Keratinocyte (primary cell): ENCODE measurements around the gene DSG2. TPM values are rescaled to one million over a fixed set of nuclear protein-coding genes. Genes with fewer than 3 reads are reported as not detected.

Experiments
- DNase-seq: peaks from one replicate; pipeline ENCODE4 v3.0.0-alpha.2; 2011; ENCODE audit warnings: low read depth, missing footprints, low spot score
- FAIRE-seq: peaks from 2 replicates; lab custom pipeline; 2011; peaks lifted over from hg19 to GRCh38; lab: Jason Lieb, UNC
- H2AFZ ChIP-seq: 2 replicates; pipeline ENCODE4 v1.6.0; 2012; ENCODE audit warnings: low read length, control low read depth, inconsistent platforms; ENCODE audit not compliant: control insufficient read depth
- H3K27ac ChIP-seq: 2 replicates; pipeline ENCODE4 v1.5.1; 2011; ENCODE audit warnings: low read length; ENCODE audit not compliant: control insufficient read depth, insufficient read depth
- H3K27me3 ChIP-seq: 3 replicates; pipeline ENCODE4 v1.6.0; 2011; ENCODE audit warnings: low read length; ENCODE audit not compliant: control insufficient read depth, insufficient read depth; ENCODE audit errors: extremely low read depth
- H3K36me3 ChIP-seq, 2 experiments: 2 replicates in 1 of 2; 3 replicates in 1 of 2; pipeline ENCODE4 v1.5.1; 2011; ENCODE audit warnings: low read length in 2 of 2, mild to moderate bottlenecking in 1 of 2; ENCODE audit not compliant: control insufficient read depth in 2 of 2, insufficient read depth in 2 of 2; ENCODE audit errors: extremely low read depth in 1 of 2
- H3K4me1 ChIP-seq: 3 replicates; pipeline ENCODE4 v1.5.1; 2011; ENCODE audit warnings: low read length; ENCODE audit not compliant: control insufficient read depth, insufficient read depth; ENCODE audit errors: extremely low read depth
- H3K4me2 ChIP-seq: 3 replicates; pipeline ENCODE4 v1.6.0; 2011; ENCODE audit warnings: low read depth, low read length; ENCODE audit not compliant: control insufficient read depth, insufficient read depth; ENCODE audit errors: extremely low read depth
- H3K4me3 ChIP-seq, 3 experiments: fragments of 200-600 bp in 1 of 3; sonication (generic) in 1 of 3; 2 replicates in 2 of 3; 3 replicates in 1 of 3; pipeline ENCODE4 v1.5.1; 2011 to 2016; ENCODE audit warnings: low read length in 3 of 3, mild to moderate bottlenecking in 3 of 3, control low read depth in 2 of 3, inconsistent platforms in 1 of 3, low read depth in 1 of 3, mixed read lengths in 1 of 3, mixed run types in 1 of 3, moderate library complexity in 1 of 3; ENCODE audit not compliant: control insufficient read depth in 2 of 3, insufficient read depth in 2 of 3; ENCODE audit errors: extremely low read depth in 1 of 3
- H3K79me2 ChIP-seq: 2 replicates; pipeline ENCODE4 v1.6.0; 2012; ENCODE audit warnings: low read length; ENCODE audit not compliant: control insufficient read depth, insufficient read depth
- H3K9ac ChIP-seq: 3 replicates; pipeline ENCODE4 v1.6.0; 2011; ENCODE audit warnings: low read length; ENCODE audit not compliant: control insufficient read depth, insufficient read depth; ENCODE audit errors: extremely low read depth
- H3K9me1 ChIP-seq: 3 replicates; pipeline ENCODE4 v1.6.0; 2011; ENCODE audit warnings: low read length; ENCODE audit not compliant: control insufficient read depth, insufficient read depth; ENCODE audit errors: extremely low read depth
- H3K9me3 ChIP-seq: 2 replicates; pipeline ENCODE4 v1.5.1; 2012; ENCODE audit warnings: low read depth, low read length; ENCODE audit not compliant: control insufficient read depth
- H4K20me1 ChIP-seq: 3 replicates; pipeline ENCODE4 v1.6.0; 2011; ENCODE audit warnings: low read length; ENCODE audit not compliant: control insufficient read depth, insufficient read depth; ENCODE audit errors: extremely low read depth
- CTCF ChIP-seq, 3 experiments: IDR thresholded peaks in 1 of 3; conservative IDR thresholded peaks in 1 of 3; optimal IDR thresholded peaks in 1 of 3; 2 replicates in 2 of 3; 3 replicates in 1 of 3; pipeline versions ENCODE3 to v1.5.1; 2011; ENCODE audit warnings: low read length in 3 of 3, mild to moderate bottlenecking in 3 of 3, moderate library complexity in 2 of 3, control low read depth in 1 of 3, inconsistent platforms in 1 of 3; ENCODE audit not compliant: insufficient read depth in 2 of 3; ENCODE audit errors: extremely low read depth in 1 of 3
- EZH2 ChIP-seq: IDR thresholded peaks from one replicate; pipeline ENCODE4 v1.6.1; 2012; ENCODE audit warnings: inconsistent platforms, mild to moderate bottlenecking, low read length, moderate library complexity
- dilution Hi-C: fragments of 300-500 bp; cut with MboI; formaldehyde crosslinking; loops from one replicate; pipeline ENCODE4 v1.7.0; 2020; ENCODE audit warnings: low sequenced_read_pairs; ENCODE audit not compliant: extremely low pct_ligation_motif_present
- polyA plus RNA-seq, 5 experiments: library from polyadenylated mRNA; depleted of rRNA in 3 of 5; stranded (reverse) in 3 of 5; stranded (forward) in 1 of 5; unstranded in 1 of 5; fragments of >200 nt; gene quantifications; 1 replicate in 1 of 5; 2 replicates in 3 of 5; 3 replicates in 1 of 5; pipeline versions ENCODE4 v1.2.1 to v1.2.3, GENCODE V29; 2011 to 2012; ENCODE audit warnings: missing spikeins in 2 of 5, low read depth in 1 of 5, low replicate concordance in 1 of 5

DSG2 gene
- polyA plus RNA-seq, 1 donor (not counting 4 experiments of a cell fraction or from before 2014, with no cell fraction given) = 140 TPM

GRCh38 chr18:31487246-31488015 is 10.5 kb upstream of the DSG2 start:
- FAIRE-seq (peak; percentile 100), DNase-seq (peak; percentile 90)
- TF ChIP-seq CTCF (optimal IDR thresholded peaks at IDR 0.05 in 1 of 3, IDR thresholded peaks at IDR 0.05 in 1 of 3, conservative IDR thresholded peaks at IDR 0.05 in 1 of 3; ENCODE audit: extremely low read depth in 1 of 3, insufficient read depth in 2 of 3, low read length in 3 of 3) = no peak
- H4K20me1 ChIP-seq = no peaks in the 10 kb centered on the region
- peak overlapping the region in 1 of 3 experiments; percentile 34 for H3K4me3 ChIP-seq
- H3K9ac ChIP-seq = peak overlapping the region; percentile 51
- H3K36me3 ChIP-seq = peaks cover 0 to 3% of the 10 kb centered on the region in 2 experiments
- H3K9me1 ChIP-seq = no peaks in the 10 kb centered on the region
- H3K4me2 ChIP-seq = peak overlapping the region; percentile 42
- H3K27me3 ChIP-seq = no peaks in the 10 kb centered on the region
- peak overlapping the region; percentile 91 for H3K27ac ChIP-seq
- H2AFZ ChIP-seq = no peak overlapping the region
- dilution Hi-C loops = no loop called here
- no peaks in the 10 kb centered on the region for H3K9me3 ChIP-seq
- H3K4me1 ChIP-seq = peaks cover 62% of the 10 kb centered on the region
- no peaks in the 10 kb centered on the region for H3K79me2 ChIP-seq

GRCh38 chr18:31489311-31489710 is 8.7 kb upstream of the DSG2 start:
- DNase-seq = no peak
- TF ChIP-seq CTCF (optimal IDR thresholded peaks at IDR 0.05 in 1 of 3, IDR thresholded peaks at IDR 0.05 in 1 of 3, conservative IDR thresholded peaks at IDR 0.05 in 1 of 3; ENCODE audit: extremely low read depth in 1 of 3, insufficient read depth in 2 of 3, low read length in 3 of 3) (no peak), EZH2 (no peak)
- no peaks in the 10 kb centered on the region for H3K27me3 ChIP-seq

More at GRCh38 chr18:31489311-31489710, 8.7 kb upstream of the DSG2 start:
- Histone ChIP-seq H3K4me1 (peaks cover 62% of the 10 kb centered on the region), H3K27ac (peak overlapping the region; percentile 91), H3K9me3 (no peaks in the 10 kb centered on the region), H3K36me3 (no peaks in the 10 kb centered on the region), H4K20me1 (no peaks in the 10 kb centered on the region), H3K9me1 (no peaks in the 10 kb centered on the region), H3K9ac (peak overlapping the region; percentile 62), H3K4me3 (no peak overlapping the region), H2AFZ (no peak overlapping the region), H3K79me2 (no peaks in the 10 kb centered on the region), H3K4me2 (peak overlapping the region; percentile 64)
- dilution Hi-C loops = no loop called here
- peak; percentile 83 for FAIRE-seq
